OCI-M2 (cell line): ENCODE data around the gene ATP4A.

ENCODE experiments used
- DNase-seq: peaks from one replicate; lab custom pipeline; 2025; ENCODE audit not compliant: unreplicated experiment; lab: John Stamatoyannopoulos, UW

Gene ATP4A

DNA sequence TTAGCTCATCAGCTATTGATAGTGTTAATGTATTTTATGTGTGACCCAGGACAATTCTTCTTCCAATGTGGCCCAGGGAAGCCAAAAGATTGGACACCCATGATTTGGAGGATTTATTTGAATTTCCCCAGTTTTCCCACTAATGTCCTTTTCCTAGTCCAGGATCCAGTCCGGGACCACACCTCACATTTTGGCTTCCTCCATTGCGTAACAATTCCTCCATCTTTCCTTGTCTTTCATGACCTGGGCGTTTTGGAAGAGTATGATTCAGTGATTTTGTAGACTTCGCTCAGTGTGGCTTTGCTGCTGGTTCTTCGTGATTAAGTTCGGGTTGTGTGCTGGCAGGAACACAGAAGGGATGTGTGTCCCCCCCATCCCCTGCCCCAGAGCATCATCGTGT lies 3.3 kb upstream of the ATP4A start:
- no peak for DNase-seq

GRCh38 chr19:35565016-35565856 lies 1.8 kb upstream of the ATP4A start:
- no peak for DNase-seq

DNA sequence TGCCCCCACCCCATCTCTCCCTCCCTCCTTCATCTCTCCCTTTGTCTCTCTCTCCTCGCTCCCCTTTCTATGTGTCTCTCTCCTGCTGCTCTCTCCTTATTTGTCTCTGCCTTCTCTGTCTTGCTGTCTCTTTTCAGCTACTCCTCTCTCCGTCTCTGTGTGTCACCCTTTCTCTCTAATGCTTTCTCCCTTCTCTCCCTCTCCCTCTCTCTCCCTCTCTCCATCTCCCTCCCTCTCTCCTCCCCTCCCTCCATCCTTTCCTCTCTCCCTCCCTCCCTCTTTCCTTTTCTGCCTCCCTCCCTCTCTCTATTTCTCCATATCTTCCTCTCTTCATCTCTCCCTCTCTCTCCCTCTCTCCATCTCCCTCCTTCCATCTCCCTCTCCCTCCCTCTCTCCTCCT lies 682 bp downstream of the ATP4A start:
- no peak for DNase-seq

GRCh38 chr19:35562336-35562735 lies 1.1 kb downstream of the ATP4A start:
- no peak for DNase-seq

- no peak for DNase-seq
Measured at GRCh38 chr19:35561436-35561835, 2.0 kb downstream of the ATP4A start.

- no peak for DNase-seq
Measured at GRCh38 chr19:35560677-35561076, 2.8 kb downstream of the ATP4A start.

DNA sequence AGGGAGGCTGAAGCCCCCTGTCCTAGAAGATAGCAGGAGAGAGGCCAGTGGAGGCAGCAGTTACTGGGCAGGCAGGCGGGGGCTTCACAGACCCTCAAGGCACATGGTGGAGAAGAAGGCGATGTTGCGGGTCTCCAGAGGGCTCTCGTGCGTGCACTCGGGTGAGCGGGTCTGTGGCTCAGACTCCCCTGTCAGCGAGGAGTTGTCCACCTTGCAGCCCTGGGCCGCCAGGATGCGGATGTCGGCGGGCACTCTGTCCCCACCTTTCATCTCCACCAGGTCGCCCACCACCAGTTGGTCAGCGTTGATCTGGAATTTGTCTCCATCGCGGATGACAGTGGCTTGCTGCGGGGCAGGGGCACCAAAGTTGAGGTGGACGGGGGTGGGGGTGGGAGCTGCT lies 3.2 kb downstream of the ATP4A start:
- no peak for DNase-seq

GRCh38 chr19:35559781-35560180 lies 3.7 kb downstream of the ATP4A start:
- DNase-seq = no peak

GRCh38 chr19:35559281-35559659 lies 4.2 kb downstream of the ATP4A start:
- no peak for DNase-seq

GRCh38 chr19:35558400-35559280 lies 4.8 kb downstream of the ATP4A start:
- no peak for DNase-seq

DNA sequence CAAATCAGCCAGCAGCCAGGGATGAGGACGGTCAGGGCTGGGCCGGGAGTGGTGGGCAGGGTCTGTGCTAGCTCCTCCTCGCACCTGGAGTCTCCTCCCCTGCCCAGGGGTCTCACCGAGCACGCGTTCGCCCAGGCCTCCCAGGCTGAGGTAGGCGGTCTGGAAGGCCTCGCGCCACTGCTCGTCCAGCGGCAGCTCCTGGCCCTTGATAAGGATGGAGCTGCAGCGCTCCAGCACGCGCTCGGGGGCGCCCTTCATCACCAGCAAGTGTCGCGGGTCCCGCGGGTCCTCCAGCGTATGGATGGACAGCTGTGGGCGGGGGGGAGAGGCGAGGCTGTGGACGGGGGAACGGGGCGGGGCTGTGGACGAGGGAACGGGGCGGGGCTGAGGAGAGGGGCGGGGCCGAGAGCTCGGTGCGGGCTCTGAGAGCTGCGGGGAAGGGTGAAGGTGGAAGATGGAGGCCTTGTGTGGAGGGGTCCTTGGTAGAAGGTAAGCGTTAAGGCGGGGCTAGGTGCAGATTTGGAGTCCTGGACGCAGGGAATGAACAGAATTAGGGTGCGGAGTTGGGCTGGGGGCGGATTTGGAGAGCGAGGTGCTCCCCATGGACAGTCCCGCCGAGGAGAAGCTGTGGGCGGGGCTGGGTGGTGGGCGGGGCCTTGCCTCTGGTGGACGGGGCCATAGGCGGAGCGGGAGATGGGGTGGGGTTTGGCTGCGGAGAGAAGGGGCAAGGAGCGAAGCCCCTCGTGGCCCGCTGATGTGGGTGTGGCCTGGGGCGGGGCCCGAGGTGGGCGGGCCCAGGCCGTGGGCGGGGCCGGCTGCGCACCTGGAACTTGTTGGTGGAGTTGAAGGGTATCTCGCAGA lies 5.7 kb downstream of the ATP4A start:
- DNase-seq = no peak

- DNase-seq = no peak
Measured at GRCh38 chr19:35556846-35557538, 6.5 kb downstream of the ATP4A start.

DNA sequence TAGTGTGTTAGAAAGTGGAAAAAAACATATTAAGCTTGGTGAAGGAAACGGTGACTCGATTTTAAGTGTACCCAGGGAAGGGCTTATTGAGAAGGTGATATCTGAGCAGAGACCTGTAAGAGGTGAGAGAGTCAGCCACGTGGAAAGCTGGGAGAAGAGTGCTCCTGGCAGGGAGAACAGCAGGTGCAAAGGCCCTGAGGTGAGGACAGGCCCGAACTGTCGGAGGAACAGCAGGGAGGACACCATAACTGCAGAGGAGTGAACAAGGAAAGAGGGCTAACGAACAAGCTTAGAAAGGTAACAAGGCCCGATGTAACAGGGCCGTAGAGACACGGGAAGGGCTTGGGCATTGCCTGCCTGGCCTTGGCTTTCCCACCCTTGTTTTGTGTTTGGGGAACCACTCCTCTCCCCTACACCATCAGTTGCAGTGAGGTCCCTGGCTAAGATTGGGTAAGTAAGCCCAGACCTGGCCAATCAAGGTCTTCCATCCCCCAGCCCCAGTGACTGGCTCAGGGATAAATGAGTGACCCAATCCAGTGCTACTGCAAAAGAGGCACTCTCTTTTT lies 7.3 kb downstream of the ATP4A start:
- DNase-seq = no peak

DNA sequence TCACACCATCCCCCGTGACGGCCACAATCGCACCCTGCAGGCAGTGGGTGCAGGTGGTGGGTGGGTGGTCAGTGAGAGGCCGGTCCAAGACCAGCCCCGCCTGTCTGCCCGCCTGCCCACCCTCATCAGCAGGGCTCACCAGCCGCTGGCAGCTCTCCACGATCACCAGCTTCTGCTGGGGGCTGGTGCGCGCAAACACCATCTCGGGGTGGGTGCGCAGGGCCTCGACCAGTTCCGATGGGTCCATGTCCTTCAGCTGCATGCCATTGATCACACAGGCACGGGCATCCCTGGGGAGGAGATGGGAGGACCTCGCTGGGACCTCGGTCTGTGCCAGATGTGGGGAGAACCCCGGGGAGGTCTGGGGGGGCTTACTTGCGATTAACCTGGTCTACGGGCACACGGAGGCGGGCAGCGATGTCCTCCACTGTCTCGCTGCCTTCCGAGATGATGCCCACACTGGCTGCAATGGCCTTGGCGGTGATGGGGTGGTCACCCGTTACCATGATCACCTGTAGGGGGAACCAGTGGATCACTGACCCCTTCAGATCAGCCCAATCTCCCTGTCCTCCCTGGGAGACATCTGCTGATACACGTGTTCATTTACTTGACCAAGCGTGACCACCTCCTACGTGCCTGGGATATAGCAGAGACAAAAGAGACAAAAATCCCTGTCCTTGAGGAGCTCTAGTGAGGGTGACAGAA lies 8.0 kb downstream of the ATP4A start:
- peak; percentile 78 for DNase-seq

DNA sequence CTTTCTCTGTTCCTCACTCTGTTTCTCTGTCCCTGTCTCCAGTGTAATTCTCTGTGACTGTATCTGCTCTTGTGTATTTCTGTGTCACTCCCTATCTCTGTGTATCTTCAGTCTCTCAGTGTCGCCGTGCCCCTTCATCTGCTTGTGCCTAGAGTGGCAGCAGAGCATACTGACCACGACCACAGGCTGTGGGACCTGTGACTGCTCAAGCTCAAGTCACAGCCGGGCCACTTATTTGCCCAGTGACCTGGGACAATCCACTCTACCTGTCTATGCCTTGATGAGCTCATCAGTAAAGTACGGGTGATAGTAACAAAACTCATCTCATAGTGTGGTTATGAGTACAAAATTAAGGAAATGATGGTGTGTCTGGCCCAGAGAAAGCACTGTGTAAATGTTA lies 9.4 kb downstream of the ATP4A start:
- no peak for DNase-seq

- DNase-seq = no peak
Measured at GRCh38 chr19:35553385-35554000, 10.0 kb downstream of the ATP4A start.

DNA sequence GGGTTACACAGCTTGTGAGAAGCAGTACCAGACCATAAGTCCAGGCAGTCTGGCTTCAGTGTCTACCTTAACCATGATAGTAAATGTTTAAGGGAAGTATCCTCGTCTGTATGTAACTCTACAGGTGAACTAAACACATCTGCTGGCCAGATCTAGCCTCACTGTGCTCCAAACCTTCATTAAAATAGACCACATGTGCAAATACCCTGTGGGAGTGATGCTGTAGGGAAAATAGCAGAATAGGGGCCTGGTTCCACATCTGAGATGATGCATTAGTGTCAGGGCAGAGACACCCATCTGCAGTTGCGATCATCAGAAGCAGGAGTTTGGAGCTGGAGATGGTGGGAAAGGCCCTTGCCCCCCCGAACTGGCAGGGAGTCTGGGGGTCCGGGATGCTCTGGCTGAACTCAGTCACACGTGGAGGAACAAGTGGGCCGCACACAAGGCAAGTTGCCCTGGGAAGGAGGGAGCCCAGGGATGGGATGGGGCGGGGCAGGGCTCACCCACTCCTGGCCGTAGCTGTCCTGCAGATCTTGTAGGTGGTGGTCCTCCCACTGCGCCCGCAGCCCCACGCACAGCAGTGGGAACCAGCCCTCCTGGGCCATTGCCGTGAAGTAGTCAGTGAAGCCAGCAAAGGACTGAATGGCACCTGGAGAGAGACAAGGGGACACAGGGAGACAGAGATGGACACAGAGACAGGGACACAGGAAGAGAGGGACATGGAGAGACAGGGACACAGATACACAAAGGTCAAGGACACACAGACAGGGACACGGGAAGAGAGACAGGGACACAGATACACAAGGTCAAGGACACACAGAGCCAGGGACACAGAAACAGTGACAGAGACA lies 10.7 kb downstream of the ATP4A start:
- DNase-seq = no peak

- no peak for DNase-seq
Measured at GRCh38 chr19:35551091-35551810, 12.2 kb downstream of the ATP4A start.
